Nephron (organoid): Measurements from ENCODE around the gene TAOK2.

Experiments
- H3K27ac Mint-ChIP-seq, 3 experiments: 2 replicates each; pipeline ENCODE4 v1.8.0; 2020; ENCODE audit warnings: mixed read lengths in 3 of 3, mild to moderate bottlenecking in 2 of 3, moderate library complexity in 1 of 3
- H3K27me3 Mint-ChIP-seq: 2 replicates; pipeline ENCODE4 v1.8.0; 2021; ENCODE audit warnings: low read depth, mild to moderate bottlenecking, moderate library complexity, mixed read lengths
- H3K36me3 Mint-ChIP-seq: 2 replicates; pipeline ENCODE4 v1.8.0; 2020; ENCODE audit warnings: low read depth, mixed read lengths
- H3K4me1 Mint-ChIP-seq: 2 replicates; pipeline ENCODE4 v1.8.0; 2020; ENCODE audit warnings: mixed read lengths
- H3K4me3 Mint-ChIP-seq, 3 experiments: 2 replicates each; pipeline ENCODE4 v1.8.0; 2020; ENCODE audit warnings: mild to moderate bottlenecking in 3 of 3, mixed read lengths in 3 of 3, moderate library complexity in 2 of 3
- H3K9me3 Mint-ChIP-seq: 2 replicates; pipeline ENCODE4 v1.8.0; 2020; ENCODE audit warnings: mixed read lengths
- CTCF ChIP-seq, 3 experiments: fragments of 200-600 bp; sonication (generic); IDR thresholded peaks; one replicate each; pipeline ENCODE4 v1.5.0; 2021; ENCODE audit warnings: antibody characterized with exemption in 3 of 3; ENCODE audit not compliant: unreplicated experiment in 3 of 3

The TAOK2 gene

DNA sequence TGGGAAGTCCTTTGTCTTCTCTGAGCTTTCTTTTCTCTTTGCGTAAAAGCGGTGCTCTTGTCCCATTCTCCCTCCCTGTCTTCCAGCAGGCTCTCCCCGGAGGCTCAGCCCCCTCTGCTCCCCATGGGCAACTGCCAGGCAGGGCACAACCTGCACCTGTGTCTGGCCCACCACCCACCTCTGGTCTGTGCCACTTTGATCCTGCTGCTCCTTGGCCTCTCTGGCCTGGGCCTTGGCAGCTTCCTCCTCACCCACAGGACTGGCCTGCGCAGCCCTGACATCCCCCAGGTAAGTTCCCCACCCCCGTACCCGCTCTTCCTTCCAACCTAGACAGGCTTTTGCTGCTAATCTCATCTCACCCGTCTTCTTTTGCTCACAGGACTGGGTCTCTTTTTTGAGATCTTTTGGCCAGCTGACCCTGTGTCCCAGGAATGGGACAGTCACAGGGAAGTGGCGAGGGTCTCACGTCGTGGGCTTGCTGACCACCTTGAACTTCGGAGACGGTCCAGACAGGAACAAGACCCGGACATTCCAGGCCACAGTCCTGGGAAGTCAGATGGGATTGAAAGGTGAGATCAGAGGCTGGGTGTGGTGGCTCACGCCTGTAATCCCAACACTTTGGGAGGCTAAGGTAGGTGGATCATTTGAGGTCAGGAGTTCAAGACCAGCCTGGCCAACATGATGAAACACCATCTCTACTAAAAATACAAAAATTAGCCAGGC lies 10.5 kb upstream of the TAOK2 start:
- Mint-ChIP-seq H3K36me3 (peaks cover 22% of the 10 kb centered on the region), H3K27ac (peak overlapping the region; percentile 96 to 99 (median 97)), H3K4me3 (peak overlapping the region; percentile 92 to 97 (median 94)), H3K9me3 (no peaks in the 10 kb centered on the region), H3K4me1 (peaks cover 12% of the 10 kb centered on the region), H3K27me3 (no peaks in the 10 kb centered on the region)
- no peak for TF ChIP-seq CTCF (IDR thresholded peaks at IDR 0.05; ENCODE audit: unreplicated experiment in 3 of 3)

- H3K27me3 Mint-ChIP-seq: no peaks in the 10 kb centered on the region
- peaks cover 4% of the 10 kb centered on the region for H3K9me3 Mint-ChIP-seq
- H3K4me1 Mint-ChIP-seq: no peaks in the 10 kb centered on the region
- no peak overlapping the region for H3K27ac Mint-ChIP-seq
- peaks cover 51% of the 10 kb centered on the region for H3K36me3 Mint-ChIP-seq
- TF ChIP-seq CTCF (IDR thresholded peaks at IDR 0.05; ENCODE audit: unreplicated experiment in 3 of 3): no peak
- no peak overlapping the region for H3K4me3 Mint-ChIP-seq
Observed at GRCh38 chr16:29968205-29968604, 5.5 kb upstream of the TAOK2 start.

- no peaks in the 10 kb centered on the region for H3K27me3 Mint-ChIP-seq
- H3K4me1 Mint-ChIP-seq: peaks cover 17% of the 10 kb centered on the region
- peaks cover 43% of the 10 kb centered on the region for H3K36me3 Mint-ChIP-seq
- no peak overlapping the region for H3K4me3 Mint-ChIP-seq
- H3K27ac Mint-ChIP-seq: peak overlapping the region in 1 of 3 experiments; percentile 34
- no peak for TF ChIP-seq CTCF (IDR thresholded peaks at IDR 0.05; ENCODE audit: unreplicated experiment in 3 of 3)
- peaks cover 5% of the 10 kb centered on the region for H3K9me3 Mint-ChIP-seq
Observed at GRCh38 chr16:29971304-29971703, 2.4 kb upstream of the TAOK2 start.

GRCh38 chr16:29972500-29972899 lies 1.2 kb upstream of the TAOK2 start:
- Mint-ChIP-seq H3K4me1 (peaks cover 27% of the 10 kb centered on the region), H3K4me3 (peak overlapping the region in 1 of 3 experiments; percentile 96), H3K27ac (no peak overlapping the region), H3K36me3 (peaks cover 43% of the 10 kb centered on the region), H3K9me3 (peaks cover 5% of the 10 kb centered on the region), H3K27me3 (no peaks in the 10 kb centered on the region)
- no peak for TF ChIP-seq CTCF (IDR thresholded peaks at IDR 0.05; ENCODE audit: unreplicated experiment in 3 of 3)

- Mint-ChIP-seq H3K27me3 (no peaks in the 10 kb centered on the region), H3K36me3 (peaks cover 44% of the 10 kb centered on the region), H3K27ac (peak overlapping the region; percentile 72 to 97 (median 95)), H3K9me3 (peaks cover 5% of the 10 kb centered on the region), H3K4me1 (peaks cover 27% of the 10 kb centered on the region), H3K4me3 (peak overlapping the region; percentile 95 to 100 (median 96))
- TF ChIP-seq CTCF (IDR thresholded peaks at IDR 0.05; ENCODE audit: unreplicated experiment in 3 of 3): no peak
Observed at GRCh38 chr16:29972992-29973383, 680 bp upstream of the TAOK2 start.
